ENCODE data around the gene DNAJC30.
"Not testable (repeated sequence)": the region's sequence is repeated elsewhere in the genome, so short reads cannot be mapped to it uniquely, and the experiment has no call there.

Gene DNAJC30

GRCh38 chr7:73683788-73684693, 788 bp upstream of the DNAJC30 start:
- no peak for DNase-seq (ENCODE audit: low read depth, low spot score)

GRCh38 chr7:73682745-73683055, 553 bp downstream of the DNAJC30 start:
- DNase-seq (ENCODE audit: low read depth, low spot score): no peak

- DNase-seq (ENCODE audit: low read depth, low spot score): peak; percentile 79
These were observed 2.2 kb downstream of the DNAJC30 start for GRCh38 chr7:73681031-73681430.

GRCh38 chr7:73680501-73680900, 2.8 kb downstream of the DNAJC30 start:
- DNase-seq (ENCODE audit: low read depth, low spot score): no peak

GRCh38 chr7:73679709-73680108, 3.5 kb downstream of the DNAJC30 start:
- no peak for DNase-seq (ENCODE audit: low read depth, low spot score)

GRCh38 chr7:73678862-73679261, 4.4 kb downstream of the DNAJC30 start:
- no peak for DNase-seq (ENCODE audit: low read depth, low spot score)

- not testable (repeated sequence) for DNase-seq (ENCODE audit: low read depth, low spot score)
These were observed 7.2 kb downstream of the DNAJC30 start for GRCh38 chr7:73676062-73676461.

GRCh38 chr7:73674468-73675124, 8.7 kb downstream of the DNAJC30 start:
- no peak for DNase-seq (ENCODE audit: low read depth, low spot score)

- no peak for DNase-seq (ENCODE audit: low read depth, low spot score)
These were observed 11.3 kb downstream of the DNAJC30 start for GRCh38 chr7:73671857-73672445.

- DNase-seq (ENCODE audit: low read depth, low spot score): no peak
These were observed 12.0 kb downstream of the DNAJC30 start for GRCh38 chr7:73671322-73671661.

GRCh38 chr7:73669858-73670385, 13.3 kb downstream of the DNAJC30 start:
- DNase-seq (ENCODE audit: low read depth, low spot score): no peak

- no peak for DNase-seq (ENCODE audit: low read depth, low spot score)
These were observed 14.0 kb downstream of the DNAJC30 start for GRCh38 chr7:73669288-73669701.

GRCh38 chr7:73668886-73669230, 14.4 kb downstream of the DNAJC30 start:
- DNase-seq (ENCODE audit: low read depth, low spot score): peak; percentile 23

- DNase-seq (ENCODE audit: low read depth, low spot score): peak; percentile 39
These were observed 15.0 kb downstream of the DNAJC30 start for GRCh38 chr7:73668103-73668885.

GRCh38 chr7:73667344-73668102, 15.7 kb downstream of the DNAJC30 start, which contains the start of gene VPS37D:
TSS of gene VPS37D (plus strand) at chr7:73667831. CDS start at chr7:73667959, 128 bp downstream.
- DNase-seq (ENCODE audit: low read depth, low spot score): peak; percentile 96

- DNase-seq (ENCODE audit: low read depth, low spot score): no peak
These were observed 20.2 kb downstream of the DNAJC30 start for GRCh38 chr7:73663033-73663432.

GRCh38 chr7:73660594-73660993, 22.7 kb downstream of the DNAJC30 start:
- DNase-seq (ENCODE audit: low read depth, low spot score): not testable (repeated sequence)

- no peak for DNase-seq (ENCODE audit: low read depth, low spot score)
These were observed 23.3 kb downstream of the DNAJC30 start for GRCh38 chr7:73659983-73660382.

- DNase-seq (ENCODE audit: low read depth, low spot score): not testable (repeated sequence)
These were observed 27.9 kb downstream of the DNAJC30 start for GRCh38 chr7:73655309-73655708.

GRCh38 chr7:73652541-73652949, 30.7 kb downstream of the DNAJC30 start:
- DNase-seq (ENCODE audit: low read depth, low spot score): no peak

- no peak for DNase-seq (ENCODE audit: low read depth, low spot score)
These were observed 32.7 kb downstream of the DNAJC30 start for GRCh38 chr7:73650524-73650923.
